OCI-LY1 (cell line): Measurements from ENCODE around the gene MYZAP.

Source experiments
- H2AFZ ChIP-seq: fragments of 200-600 bp; sonication (generic), shearing (Covaris generic); 2 replicates; pipeline ENCODE4 v1.6.0; 2014; ENCODE audit warnings: antibody characterized with exemption, mild to moderate bottlenecking, low read length
- H3F3A ChIP-seq: fragments of 200-600 bp; sonication (generic), shearing (Covaris generic); 2 replicates; pipeline ENCODE4 v1.6.0; 2014; ENCODE audit warnings: mild to moderate bottlenecking, antibody characterized with exemption, low read length, moderate library complexity; ENCODE audit not compliant: insufficient read depth
- H3K27ac ChIP-seq: fragments of 200-600 bp; sonication (generic); 2 replicates; pipeline ENCODE4 v1.5.1; 2014; ENCODE audit warnings: low read length, mixed run types, mild to moderate bottlenecking, low read depth; ENCODE audit not compliant: poor library complexity, severe bottlenecking
- H3K27me3 ChIP-seq: fragments of 200-600 bp; sonication (generic); 2 replicates; pipeline ENCODE4 v1.6.0; 2014; ENCODE audit warnings: antibody characterized with exemption, mild to moderate bottlenecking, low read length, moderate library complexity; ENCODE audit not compliant: insufficient read depth
- H3K36me3 ChIP-seq: fragments of 200-600 bp; sonication (generic); 2 replicates; pipeline ENCODE4 v1.6.1; 2014; ENCODE audit warnings: mild to moderate bottlenecking, antibody characterized with exemption, low read length, moderate library complexity, mixed read lengths; ENCODE audit not compliant: insufficient read depth
- H3K4me1 ChIP-seq: fragments of 200-600 bp; sonication (generic); 2 replicates; pipeline ENCODE4 v1.5.1; 2014; ENCODE audit warnings: mild to moderate bottlenecking, low read length, moderate library complexity; ENCODE audit not compliant: insufficient read depth, severe bottlenecking
- H3K4me2 ChIP-seq: fragments of 200-600 bp; sonication (generic), shearing (Covaris generic); 2 replicates; pipeline ENCODE4 v1.6.1; 2014; ENCODE audit warnings: low read length
- H3K4me3 ChIP-seq: fragments of 200-600 bp; sonication (generic); 2 replicates; pipeline ENCODE4 v1.5.1; 2014; ENCODE audit warnings: low read length, low read depth, mild to moderate bottlenecking, mixed read lengths; ENCODE audit not compliant: poor library complexity, severe bottlenecking
- H3K79me2 ChIP-seq: fragments of 200-600 bp; shearing (Covaris generic); 2 replicates; pipeline ENCODE4 v1.6.1; 2016; ENCODE audit warnings: mixed run types, low read length, mixed read lengths; ENCODE audit not compliant: insufficient read depth
- H3K9ac ChIP-seq: fragments of 200-600 bp; sonication (generic), shearing (Covaris generic); 2 replicates; pipeline ENCODE4 v1.6.1; 2014; ENCODE audit warnings: mild to moderate bottlenecking, low read length, mixed read lengths
- H3K9me2 ChIP-seq: fragments of 200-600 bp; sonication (generic), shearing (Covaris generic); 2 replicates; pipeline ENCODE4 v1.6.1; 2014; ENCODE audit warnings: low read depth, mild to moderate bottlenecking, low read length, mixed read lengths
- H3K9me3 ChIP-seq: fragments of 200-600 bp; shearing (Covaris generic); 2 replicates; pipeline ENCODE4 v1.6.1; 2014; ENCODE audit warnings: low read length, mixed read lengths
- H4K20me1 ChIP-seq: fragments of 200-600 bp; sonication (generic), shearing (Covaris generic); 2 replicates; pipeline ENCODE4 v1.6.0; 2016; ENCODE audit warnings: mild to moderate bottlenecking, low read length; ENCODE audit not compliant: insufficient read depth
- EZH2 ChIP-seq: fragments of 200-600 bp; sonication (generic), shearing (Covaris generic); IDR thresholded peaks from 2 replicates; pipeline ENCODE4 v1.8.0; 2017; ENCODE audit warnings: borderline replicate concordance, mixed run types, mild to moderate bottlenecking, antibody characterized with exemption, low read length, moderate library complexity, mixed read lengths
- TF ChIP-seq, protein P1 (sequence below): fragments of 200-600 bp; sonication (generic), shearing (Covaris generic); IDR thresholded peaks from 2 replicates; pipeline ENCODE4 v1.5.1; 2017; ENCODE audit warnings: mild to moderate bottlenecking, antibody characterized with exemption, low read length, moderate library complexity, mixed read lengths

MYZAP gene

DNA sequence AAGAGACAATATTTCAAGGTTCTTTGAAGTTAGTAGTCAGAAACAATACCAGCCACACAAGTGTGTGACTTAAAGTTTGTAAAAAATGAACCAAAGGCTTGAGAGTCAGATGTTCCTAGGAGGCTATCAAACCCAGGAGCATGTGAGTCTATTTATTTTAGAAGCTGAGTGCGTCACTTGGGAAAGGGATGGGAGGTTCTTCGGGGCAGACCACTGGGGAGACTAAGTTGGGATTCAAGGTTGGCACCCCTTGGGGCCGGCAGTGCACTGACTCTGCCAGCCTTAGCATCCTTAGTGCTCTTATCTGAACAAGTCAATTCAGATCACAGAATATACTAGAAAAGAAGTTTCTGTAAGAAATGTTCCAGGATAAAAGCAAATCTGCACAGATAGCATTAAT, 64.7 kb downstream of the MYZAP start:
- no peak overlapping the region for H3K9ac ChIP-seq
- no peaks in the 10 kb centered on the region for H3K27me3 ChIP-seq
- no peaks in the 10 kb centered on the region for H3K36me3 ChIP-seq
- no peaks in the 10 kb centered on the region for H3K9me3 ChIP-seq
- H3K4me3 ChIP-seq: no peak overlapping the region
- H3K9me2 ChIP-seq: no peaks in the 10 kb centered on the region
- no peaks in the 10 kb centered on the region for H4K20me1 ChIP-seq
- no peaks in the 10 kb centered on the region for H3K4me1 ChIP-seq
- TF ChIP-seq EZH2: no peak
- TF ChIP-seq, protein P1, sequence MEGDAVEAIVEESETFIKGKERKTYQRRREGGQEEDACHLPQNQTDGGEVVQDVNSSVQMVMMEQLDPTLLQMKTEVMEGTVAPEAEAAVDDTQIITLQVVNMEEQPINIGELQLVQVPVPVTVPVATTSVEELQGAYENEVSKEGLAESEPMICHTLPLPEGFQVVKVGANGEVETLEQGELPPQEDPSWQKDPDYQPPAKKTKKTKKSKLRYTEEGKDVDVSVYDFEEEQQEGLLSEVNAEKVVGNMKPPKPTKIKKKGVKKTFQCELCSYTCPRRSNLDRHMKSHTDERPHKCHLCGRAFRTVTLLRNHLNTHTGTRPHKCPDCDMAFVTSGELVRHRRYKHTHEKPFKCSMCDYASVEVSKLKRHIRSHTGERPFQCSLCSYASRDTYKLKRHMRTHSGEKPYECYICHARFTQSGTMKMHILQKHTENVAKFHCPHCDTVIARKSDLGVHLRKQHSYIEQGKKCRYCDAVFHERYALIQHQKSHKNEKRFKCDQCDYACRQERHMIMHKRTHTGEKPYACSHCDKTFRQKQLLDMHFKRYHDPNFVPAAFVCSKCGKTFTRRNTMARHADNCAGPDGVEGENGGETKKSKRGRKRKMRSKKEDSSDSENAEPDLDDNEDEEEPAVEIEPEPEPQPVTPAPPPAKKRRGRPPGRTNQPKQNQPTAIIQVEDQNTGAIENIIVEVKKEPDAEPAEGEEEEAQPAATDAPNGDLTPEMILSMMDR: no peak
- H2AFZ ChIP-seq: no peak overlapping the region
- H3K27ac ChIP-seq: no peak overlapping the region
- no peak overlapping the region for H3K4me2 ChIP-seq
- H3K79me2 ChIP-seq: no peaks in the 10 kb centered on the region
- H3F3A ChIP-seq: no peaks in the 10 kb centered on the region

DNA sequence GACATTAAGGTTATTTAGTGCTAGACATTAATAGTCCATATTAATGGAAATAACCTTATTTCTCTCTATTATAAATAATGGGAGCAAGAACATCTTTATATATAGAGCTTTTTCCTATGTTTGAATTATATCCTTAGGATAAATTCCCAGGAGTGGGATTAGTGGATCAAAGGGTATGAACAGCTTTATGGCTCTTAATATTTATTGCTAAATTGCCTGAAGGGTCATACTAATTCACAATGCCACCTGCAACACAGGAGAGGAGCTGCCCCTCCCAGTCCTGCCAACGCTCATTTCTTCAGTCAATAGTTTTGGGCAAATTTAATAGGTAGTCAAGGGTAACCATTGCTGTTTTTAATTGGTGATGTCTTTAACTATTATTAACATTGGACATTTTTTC, 65.9 kb downstream of the MYZAP start:
- no peaks in the 10 kb centered on the region for H3F3A ChIP-seq
- H3K36me3 ChIP-seq: no peaks in the 10 kb centered on the region
- no peak overlapping the region for H3K4me2 ChIP-seq
- H3K27me3 ChIP-seq: no peaks in the 10 kb centered on the region
- no peak overlapping the region for H3K27ac ChIP-seq
- H3K9me2 ChIP-seq: no peaks in the 10 kb centered on the region
- H3K9me3 ChIP-seq: no peaks in the 10 kb centered on the region
- H3K4me1 ChIP-seq: no peaks in the 10 kb centered on the region
- TF ChIP-seq EZH2: no peak
- TF ChIP-seq, protein P1: no peak
- H2AFZ ChIP-seq: no peak overlapping the region
- H3K9ac ChIP-seq: no peak overlapping the region
- H3K4me3 ChIP-seq: no peak overlapping the region
- H3K79me2 ChIP-seq: no peaks in the 10 kb centered on the region
- no peaks in the 10 kb centered on the region for H4K20me1 ChIP-seq

DNA sequence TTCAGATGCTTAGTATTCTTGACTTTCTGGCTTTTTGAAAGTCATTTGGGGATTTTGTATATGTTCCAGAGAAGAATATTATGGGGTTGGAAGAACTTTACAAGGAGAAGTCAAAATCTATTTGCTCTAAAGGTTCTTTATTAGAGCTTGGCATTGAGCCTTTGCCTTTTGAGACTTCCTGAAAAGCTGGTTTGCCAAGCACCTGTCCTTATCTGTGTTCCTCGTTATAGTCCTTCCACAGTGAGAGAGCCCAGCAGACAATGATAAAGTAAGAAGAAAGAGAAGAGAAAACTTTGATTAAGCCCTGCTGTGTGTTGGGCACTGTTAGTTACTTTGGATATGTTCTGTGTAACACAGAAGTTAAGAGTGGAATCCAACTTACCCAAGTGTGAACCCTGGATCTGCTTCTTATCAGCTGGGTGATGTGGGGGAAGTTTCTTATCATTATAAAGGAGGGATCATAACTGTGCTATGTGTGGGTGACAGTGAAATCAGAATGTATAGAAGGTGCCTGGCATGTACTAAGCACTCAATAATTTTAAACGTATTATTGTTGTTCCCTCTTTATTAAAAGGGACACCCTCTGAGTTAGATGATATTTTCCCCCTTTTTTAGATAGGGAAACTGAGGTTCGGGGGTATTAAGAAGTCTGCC, 70.5 kb downstream of the MYZAP start:
- H3K9me3 ChIP-seq: no peaks in the 10 kb centered on the region

More for the DNA sequence above, 70.5 kb downstream of the MYZAP start:
- no peaks in the 10 kb centered on the region for H3K36me3 ChIP-seq
- no peak overlapping the region for H3K4me2 ChIP-seq
- H3K9ac ChIP-seq: no peak overlapping the region
- H4K20me1 ChIP-seq: no peaks in the 10 kb centered on the region
- no peak overlapping the region for H2AFZ ChIP-seq
- H3K27ac ChIP-seq: no peak overlapping the region
- no peaks in the 10 kb centered on the region for H3K4me1 ChIP-seq
- H3K9me2 ChIP-seq: no peaks in the 10 kb centered on the region
- H3K79me2 ChIP-seq: no peaks in the 10 kb centered on the region
- no peaks in the 10 kb centered on the region for H3K27me3 ChIP-seq
- H3K4me3 ChIP-seq: no peak overlapping the region
- TF ChIP-seq, protein P1: no peak
- TF ChIP-seq EZH2: no peak
- H3F3A ChIP-seq: no peaks in the 10 kb centered on the region
